ENCODE measurements around the gene ST6GALNAC3.

ST6GALNAC3 gene

DNA sequence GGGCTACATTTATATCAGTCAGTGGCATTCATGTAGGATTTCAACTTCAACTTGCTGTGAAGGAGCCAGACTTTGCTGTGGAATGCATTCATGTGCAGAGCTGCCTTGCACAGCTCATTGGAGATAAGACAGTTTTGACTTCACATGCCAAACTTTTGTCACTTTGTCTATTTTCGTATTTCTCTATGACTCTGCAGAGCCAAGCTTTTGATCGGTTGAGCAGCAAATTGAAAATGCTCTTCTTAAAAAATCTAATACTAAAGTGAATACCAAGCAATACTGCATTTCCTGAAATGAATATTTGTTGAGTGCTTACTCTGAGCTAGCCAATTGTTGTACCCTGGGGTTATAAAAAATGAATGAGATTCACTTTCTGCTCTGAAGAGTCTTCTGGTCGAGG, 388.7 kb downstream of the ST6GALNAC3 start:
- Histone ChIP-seq H3K27ac (ENCODE audit: low read length) (no peak overlapping the region), H3K4me3 (ENCODE audit: low read length) (no peak overlapping the region), H2AFZ (ENCODE audit: low read length) (no peak overlapping the region), H4K20me1 (ENCODE audit: insufficient read depth, low read length) (no peaks in the 10 kb centered on the region), H3K9me2 (replicated peaks; ENCODE audit: insufficient read depth, low read length) (no peaks in the 10 kb centered on the region), H3K9ac (ENCODE audit: low read length) (no peak overlapping the region), H3F3A (ENCODE audit: insufficient read depth, low read length) (no peaks in the 10 kb centered on the region), H3K27me3 (replicated peaks; ENCODE audit: insufficient read depth, low read length) (no peaks in the 10 kb centered on the region), H3K9me3 (replicated peaks; ENCODE audit: insufficient read depth, low read length) (no peaks in the 10 kb centered on the region), H3K4me2 (ENCODE audit: low read depth, low read length) (no peak overlapping the region), H3K36me3 (replicated peaks; ENCODE audit: insufficient read depth, low read length) (no peaks in the 10 kb centered on the region), H3K4me1 (ENCODE audit: low read length) (no peaks in the 10 kb centered on the region), H3K79me2 (ENCODE audit: low read length) (no peaks in the 10 kb centered on the region)
- TF ChIP-seq, protein P1, sequence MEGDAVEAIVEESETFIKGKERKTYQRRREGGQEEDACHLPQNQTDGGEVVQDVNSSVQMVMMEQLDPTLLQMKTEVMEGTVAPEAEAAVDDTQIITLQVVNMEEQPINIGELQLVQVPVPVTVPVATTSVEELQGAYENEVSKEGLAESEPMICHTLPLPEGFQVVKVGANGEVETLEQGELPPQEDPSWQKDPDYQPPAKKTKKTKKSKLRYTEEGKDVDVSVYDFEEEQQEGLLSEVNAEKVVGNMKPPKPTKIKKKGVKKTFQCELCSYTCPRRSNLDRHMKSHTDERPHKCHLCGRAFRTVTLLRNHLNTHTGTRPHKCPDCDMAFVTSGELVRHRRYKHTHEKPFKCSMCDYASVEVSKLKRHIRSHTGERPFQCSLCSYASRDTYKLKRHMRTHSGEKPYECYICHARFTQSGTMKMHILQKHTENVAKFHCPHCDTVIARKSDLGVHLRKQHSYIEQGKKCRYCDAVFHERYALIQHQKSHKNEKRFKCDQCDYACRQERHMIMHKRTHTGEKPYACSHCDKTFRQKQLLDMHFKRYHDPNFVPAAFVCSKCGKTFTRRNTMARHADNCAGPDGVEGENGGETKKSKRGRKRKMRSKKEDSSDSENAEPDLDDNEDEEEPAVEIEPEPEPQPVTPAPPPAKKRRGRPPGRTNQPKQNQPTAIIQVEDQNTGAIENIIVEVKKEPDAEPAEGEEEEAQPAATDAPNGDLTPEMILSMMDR (IDR thresholded peaks at IDR 0.05; ENCODE audit: low read length) = no peak
- no peak for TF ChIP-seq EZH2 (optimal IDR thresholded peaks at IDR 0.05; ENCODE audit: low read depth, low read length)
- TF ChIP-seq EZH2phosphoT487 (IDR thresholded peaks at IDR 0.05; ENCODE audit: low read length) = no peak
- no peak for DNase-seq

DNA sequence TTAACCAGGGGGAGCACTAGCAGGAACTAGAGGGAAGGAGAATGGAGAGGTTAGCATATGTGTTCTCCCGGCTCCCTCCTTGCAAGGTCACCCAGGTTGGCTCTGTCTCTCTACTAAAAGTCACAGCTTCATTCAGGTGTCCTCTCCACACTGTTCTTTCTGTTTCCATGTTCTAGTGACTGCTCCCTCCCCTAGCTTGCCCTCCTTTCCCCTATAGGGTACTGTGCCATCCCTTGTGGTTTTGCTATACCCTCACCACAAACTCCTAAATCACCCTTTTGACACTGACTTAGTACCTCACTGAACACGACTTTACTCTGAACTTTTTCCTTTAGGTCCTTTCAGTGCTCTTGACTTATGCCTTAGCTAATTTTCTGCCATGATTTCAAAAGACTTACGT, 389.3 kb downstream of the ST6GALNAC3 start:
- Histone ChIP-seq H3K36me3 (replicated peaks; ENCODE audit: insufficient read depth, low read length) (no peaks in the 10 kb centered on the region), H2AFZ (ENCODE audit: low read length) (no peak overlapping the region), H3K9me2 (replicated peaks; ENCODE audit: insufficient read depth, low read length) (no peaks in the 10 kb centered on the region), H3K9ac (ENCODE audit: low read length) (no peak overlapping the region), H3K27me3 (replicated peaks; ENCODE audit: insufficient read depth, low read length) (no peaks in the 10 kb centered on the region), H3K4me2 (ENCODE audit: low read depth, low read length) (no peak overlapping the region), H3K79me2 (ENCODE audit: low read length) (no peaks in the 10 kb centered on the region), H3K4me1 (ENCODE audit: low read length) (no peaks in the 10 kb centered on the region), H4K20me1 (ENCODE audit: insufficient read depth, low read length) (no peaks in the 10 kb centered on the region), H3F3A (ENCODE audit: insufficient read depth, low read length) (no peaks in the 10 kb centered on the region), H3K4me3 (ENCODE audit: low read length) (no peak overlapping the region), H3K9me3 (replicated peaks; ENCODE audit: insufficient read depth, low read length) (no peaks in the 10 kb centered on the region), H3K27ac (ENCODE audit: low read length) (no peak overlapping the region)
- TF ChIP-seq EZH2 (optimal IDR thresholded peaks at IDR 0.05; ENCODE audit: low read depth, low read length) = no peak
- no peak for TF ChIP-seq EZH2phosphoT487 (IDR thresholded peaks at IDR 0.05; ENCODE audit: low read length)
- TF ChIP-seq, protein P1 (IDR thresholded peaks at IDR 0.05; ENCODE audit: low read length) = no peak
- DNase-seq = no peak

DNA sequence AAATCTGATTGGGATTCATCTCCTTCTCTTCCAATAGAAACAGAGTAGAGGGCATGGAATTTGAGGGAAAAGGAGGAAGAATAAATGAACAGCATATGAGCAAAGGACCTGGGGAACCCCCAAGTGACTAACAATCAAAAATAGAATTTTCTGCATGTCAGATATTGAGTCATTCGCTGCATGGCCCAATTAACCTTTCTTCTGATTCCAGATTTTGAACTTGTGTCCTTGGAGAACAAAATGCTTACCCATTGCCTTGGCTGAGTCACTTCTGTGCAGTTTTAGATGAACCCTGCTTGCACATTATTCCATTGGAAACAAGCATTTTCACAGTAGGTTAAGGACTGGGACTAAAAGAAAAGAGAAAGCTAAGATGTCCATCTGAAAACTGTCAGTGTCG, 390.5 kb downstream of the ST6GALNAC3 start:
- H3K4me3 ChIP-seq (ENCODE audit: low read length) = no peak overlapping the region
- no peak overlapping the region for H3K4me2 ChIP-seq (ENCODE audit: low read depth, low read length)
- H3K4me1 ChIP-seq (ENCODE audit: low read length) = no peaks in the 10 kb centered on the region
- H3K9me2 ChIP-seq (replicated peaks; ENCODE audit: insufficient read depth, low read length) = no peaks in the 10 kb centered on the region
- H3K36me3 ChIP-seq (replicated peaks; ENCODE audit: insufficient read depth, low read length) = no peaks in the 10 kb centered on the region
- TF ChIP-seq EZH2 (optimal IDR thresholded peaks at IDR 0.05; ENCODE audit: low read depth, low read length) = no peak
- TF ChIP-seq EZH2phosphoT487 (IDR thresholded peaks at IDR 0.05; ENCODE audit: low read length) = no peak
- TF ChIP-seq, protein P1 (IDR thresholded peaks at IDR 0.05; ENCODE audit: low read length) = no peak
- no peak overlapping the region for H2AFZ ChIP-seq (ENCODE audit: low read length)
- H3K9ac ChIP-seq (ENCODE audit: low read length) = no peak overlapping the region
- H3F3A ChIP-seq (ENCODE audit: insufficient read depth, low read length) = no peaks in the 10 kb centered on the region
- H3K79me2 ChIP-seq (ENCODE audit: low read length) = no peaks in the 10 kb centered on the region
- H4K20me1 ChIP-seq (ENCODE audit: insufficient read depth, low read length) = no peaks in the 10 kb centered on the region
- no peaks in the 10 kb centered on the region for H3K9me3 ChIP-seq (replicated peaks; ENCODE audit: insufficient read depth, low read length)
- H3K27ac ChIP-seq (ENCODE audit: low read length) = no peak overlapping the region
- H3K27me3 ChIP-seq (replicated peaks; ENCODE audit: insufficient read depth, low read length) = no peaks in the 10 kb centered on the region
- DNase-seq = no peak

Data from MM.1S (cell line).